Spleen (tissue), 11 donors: ENCODE data around the gene SETBP1. TPM values are rescaled to one million over a fixed set of nuclear protein-coding genes. Genes with fewer than 3 reads are reported as not detected.

ENCODE experiments used
- DNase-seq: peaks from one replicate; pipeline ENCODE4 v3.0.0-alpha.2; 2020
- H3K27ac ChIP-seq, 8 donors: fragments of 200-600 bp; sonication (generic) in 7 of 8; 1 replicate in 4 of 8; 2 replicates in 4 of 8; pipeline versions ENCODE4 v1.5.0 to v1.8.0; 2016 to 2021; ENCODE audit warnings: inconsistent platforms in 4 of 8, mild to moderate bottlenecking in 4 of 8, moderate library complexity in 1 of 8
- H3K27me3 ChIP-seq, 7 donors: fragments of 200-600 bp; sonication (generic) in 6 of 7; replicated peaks in 1 of 7; 1 replicate in 4 of 7; 2 replicates in 3 of 7; pipeline versions ENCODE4 v1.5.0 to v1.8.0; 2016 to 2021; ENCODE audit warnings: inconsistent platforms in 3 of 7, mild to moderate bottlenecking in 1 of 7
- H3K36me3 ChIP-seq, 6 donors: fragments of 200-600 bp; sonication (generic) in 5 of 6; 1 replicate in 4 of 6; 2 replicates in 2 of 6; pipeline versions ENCODE4 v1.5.0 to v1.8.0; 2016 to 2021; ENCODE audit warnings: inconsistent platforms in 2 of 6
- H3K4me1 ChIP-seq, 6 donors: fragments of 200-600 bp; sonication (generic) in 5 of 6; 1 replicate in 3 of 6; 2 replicates in 3 of 6; pipeline versions ENCODE4 v1.5.0 to v1.8.0; 2016 to 2021; ENCODE audit warnings: inconsistent platforms in 3 of 6
- H3K4me3 ChIP-seq, 8 donors: fragments of 200-600 bp; sonication (generic) in 7 of 8; 1 replicate in 4 of 8; 2 replicates in 4 of 8; pipeline versions ENCODE4 v1.5.0 to v1.8.0; 2016 to 2021; ENCODE audit warnings: inconsistent platforms in 4 of 8, mild to moderate bottlenecking in 4 of 8, moderate library complexity in 2 of 8
- H3K9me3 ChIP-seq, 8 donors: fragments of 200-600 bp; sonication (generic) in 7 of 8; 1 replicate in 4 of 8; 2 replicates in 4 of 8; pipeline versions ENCODE4 v1.5.0 to v1.8.0; 2016 to 2021; ENCODE audit warnings: inconsistent platforms in 4 of 8
- CTCF ChIP-seq, 11 experiments: fragments of 200-600 bp in 7 of 11; fragments of 450-650 bp in 4 of 11; sonication (generic) in 4 of 11; IDR thresholded peaks in 8 of 11; conservative IDR thresholded peaks in 3 of 11; 1 replicate in 7 of 11; 2 replicates in 4 of 11; pipeline versions ENCODE4 v1.4.0 to v1.8.0; 2016 to 2021; ENCODE audit warnings: antibody characterized with exemption in 11 of 11, inconsistent platforms in 4 of 11, mild to moderate bottlenecking in 1 of 11
- POLR2A ChIP-seq, 3 donors: fragments of 450-650 bp; IDR thresholded peaks; one replicate each; pipeline ENCODE4 v1.5.1; 2017; ENCODE audit warnings: antibody characterized with exemption in 3 of 3, mild to moderate bottlenecking in 1 of 3
- POLR2AphosphoS5 ChIP-seq, 3 donors: sonication (generic); formaldehyde crosslinking; IDR thresholded peaks; one replicate each; pipeline ENCODE4 v1.5.1; 2017; ENCODE audit warnings: antibody characterized with exemption in 3 of 3
- WGBS, 5 donors: extraction: QIAGEN DNeasy Blood & Tissue Kit in 3 of 5; methylation state at CpG; one replicate each; pipeline versions ENCODE4 v1.1.5 to v1.1.7; 2013 to 2018; 5-methylcytosine and 5-hydroxymethylcytosine counted together
- intact Hi-C: fragments of 100-400 bp; cut with DNase I; formaldehyde crosslinking; loops from one replicate; pipeline ENCODE4 v1.15.0; 2023; ENCODE audit warnings: low total_unique reads
- polyA plus RNA-seq, 3 donors: library from polyadenylated mRNA; stranded (reverse); fragments of 200-250 nt; gene quantifications; one replicate each; pipeline ENCODE4 v1.2.1, GENCODE V29; 2013
- total RNA-seq, 7 donors: library from RNA; depleted of rRNA in 3 of 7; stranded (reverse); fragments of >200 nt in 3 of 7; fragmentation: NEBNext Ultra II Directional in 4 of 7; extraction: Animal tissue kit (Norgen Biotek cat#: 25700) in 4 of 7; gene quantifications; one replicate each; pipeline versions ENCODE4 v1.1.0 to v1.2.1, GENCODE V29; 2016 to 2021
- donor health status: healthy with polysubstance abuse.
- donor health status: DM: no; HTN: no; CAD: no; lungs with moderate emphysema.
- donor health status: DM: no; HTN: no; CAD: no.
- donor health status: Bipolar disorder and iron deficiency.
- donor health status: healthy.
- donor health status: DM: no; HTN: no; CAD: no.
- donor health status: DM: yes; HTN: yes; CAD: no.

SETBP1 gene
- total and polyA plus RNA-seq, 10 donors: 2.0 to 50.7 (median 33.1) TPM

GRCh38 chr18:44651478-44651877 is 29.2 kb upstream of the SETBP1 start:
- TF ChIP-seq POLR2AphosphoS5 (IDR thresholded peaks at IDR 0.05) (no peak), POLR2A (IDR thresholded peaks at IDR 0.05) (no peak), CTCF (IDR thresholded peaks at IDR 0.05 in 8 of 11, conservative IDR thresholded peaks at IDR 0.05 in 3 of 11) (no peak)
- Histone ChIP-seq H3K27me3 (no peaks in the 10 kb centered on the region), H3K27ac (no peak overlapping the region), H3K9me3 (no peaks in the 10 kb centered on the region), H3K4me1 (no peaks in the 10 kb centered on the region), H3K4me3 (no peak overlapping the region), H3K36me3 (no peaks in the 10 kb centered on the region)
- no peak for DNase-seq
- WGBS, 5 donors: 52 to 75% (median 71%) methylated on average over 6 of the region's 6 CpGs
- intact Hi-C loops: no loop called here

- H3K9me3 ChIP-seq: no peaks in the 10 kb centered on the region
- 88 to 93% (median 92%) methylated on average over 6 of the region's 6 CpGs for WGBS, 5 donors
- no peaks in the 10 kb centered on the region for H3K27me3 ChIP-seq
- intact Hi-C loops: no loop called here
- no peak for DNase-seq
- H3K27ac ChIP-seq: no peak overlapping the region
- TF ChIP-seq CTCF (IDR thresholded peaks at IDR 0.05 in 8 of 11, conservative IDR thresholded peaks at IDR 0.05 in 3 of 11): no peak
- TF ChIP-seq POLR2A (IDR thresholded peaks at IDR 0.05): no peak
- no peaks in the 10 kb centered on the region for H3K36me3 ChIP-seq
- no peaks in the 10 kb centered on the region for H3K4me1 ChIP-seq
- no peak overlapping the region for H3K4me3 ChIP-seq
These were observed 28.6 kb upstream of the SETBP1 start for GRCh38 chr18:44651918-44652572.

GRCh38 chr18:44652722-44653121 is 28.0 kb upstream of the SETBP1 start:
- H3K27ac ChIP-seq: no peak overlapping the region
- H3K4me3 ChIP-seq: no peak overlapping the region
- H3K27me3 ChIP-seq: no peaks in the 10 kb centered on the region
- H3K36me3 ChIP-seq: no peaks in the 10 kb centered on the region
- no peaks in the 10 kb centered on the region for H3K4me1 ChIP-seq
- intact Hi-C loops: no loop called here
- TF ChIP-seq POLR2AphosphoS5 (IDR thresholded peaks at IDR 0.05) (no peak), POLR2A (IDR thresholded peaks at IDR 0.05) (no peak), CTCF (IDR thresholded peaks at IDR 0.05 in 8 of 11, conservative IDR thresholded peaks at IDR 0.05 in 3 of 11) (no peak)
- no peaks in the 10 kb centered on the region for H3K9me3 ChIP-seq
- DNase-seq: no peak
- WGBS, 5 donors: 84 to 95% (median 91%) methylated on average over 4 of the region's 4 CpGs

DNA sequence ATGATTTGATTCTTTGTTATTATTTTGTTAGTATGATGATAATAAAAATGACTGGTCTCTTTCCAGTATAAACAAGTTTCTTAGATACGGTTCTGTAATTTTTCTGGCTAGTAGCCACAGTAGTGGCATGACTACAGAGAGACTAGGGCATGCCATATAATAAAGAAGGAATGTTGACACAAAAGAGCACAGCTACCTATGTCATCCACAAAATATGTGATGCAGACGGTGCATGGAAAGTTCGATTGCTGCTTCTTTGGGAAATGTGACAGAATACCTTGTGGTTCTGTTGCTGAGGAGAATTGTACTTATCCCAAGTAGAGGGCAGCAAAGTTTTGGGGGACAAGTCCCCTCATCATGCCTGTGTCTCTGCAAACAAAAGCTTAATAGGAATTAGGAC is 26.1 kb upstream of the SETBP1 start:
- Histone ChIP-seq H3K27ac (no peak overlapping the region), H3K4me1 (no peaks in the 10 kb centered on the region), H3K27me3 (no peaks in the 10 kb centered on the region), H3K4me3 (no peak overlapping the region), H3K36me3 (no peaks in the 10 kb centered on the region), H3K9me3 (no peaks in the 10 kb centered on the region)
- intact Hi-C loops: no loop called here
- WGBS, 5 donors: 53 to 84% (median 78%) methylated on average over 3 of the region's 3 CpGs
- TF ChIP-seq POLR2AphosphoS5 (IDR thresholded peaks at IDR 0.05): no peak
- no peak for TF ChIP-seq POLR2A (IDR thresholded peaks at IDR 0.05)
- TF ChIP-seq CTCF (IDR thresholded peaks at IDR 0.05 in 8 of 11, conservative IDR thresholded peaks at IDR 0.05 in 3 of 11): no peak
- no peak for DNase-seq
